HUES48 (cell line): Measurements from ENCODE around the gene CASP5.
"Not testable (repeated sequence)": the region's sequence is repeated elsewhere in the genome, so short reads cannot be mapped to it uniquely, and the experiment has no call there.

ENCODE experiments used
- H3K27ac ChIP-seq: one replicate; pipeline ENCODE4 v1.7.0; 2013; ENCODE audit warnings: low read depth, low read length, inconsistent platforms
- H3K27me3 ChIP-seq: 2 replicates; pipeline ENCODE4 v1.6.1; 2013; ENCODE audit warnings: mild to moderate bottlenecking, low read length; ENCODE audit not compliant: control insufficient read depth, insufficient read depth
- H3K36me3 ChIP-seq: 2 replicates; pipeline ENCODE4 v1.6.1; 2013; ENCODE audit warnings: low read length; ENCODE audit not compliant: control insufficient read depth, insufficient read depth
- H3K4me1 ChIP-seq: 2 replicates; pipeline ENCODE4 v1.6.1; 2013; ENCODE audit warnings: mild to moderate bottlenecking, low read length; ENCODE audit not compliant: control insufficient read depth, insufficient read depth
- H3K4me3 ChIP-seq: 2 replicates; pipeline ENCODE4 v1.5.1; 2013; ENCODE audit warnings: mild to moderate bottlenecking, low read depth, low read length
- H3K9ac ChIP-seq: 2 replicates; pipeline ENCODE4 v1.6.1; 2013; ENCODE audit warnings: mild to moderate bottlenecking, low read depth, low read length, moderate library complexity
- H3K9me3 ChIP-seq: 2 replicates; pipeline ENCODE4 v1.6.1; 2013; ENCODE audit warnings: low read length; ENCODE audit not compliant: control insufficient read depth, insufficient read depth

The CASP5 gene

GRCh38 chr11:105049481-105049880 is 26.5 kb upstream of the CASP5 start:
- H3K9me3 ChIP-seq = no peaks in the 10 kb centered on the region
- no peak overlapping the region for H3K27ac ChIP-seq
- H3K4me1 ChIP-seq = no peaks in the 10 kb centered on the region
- no peaks in the 10 kb centered on the region for H3K36me3 ChIP-seq
- no peak overlapping the region for H3K4me3 ChIP-seq
- no peak overlapping the region for H3K9ac ChIP-seq
- H3K27me3 ChIP-seq = no peaks in the 10 kb centered on the region

- Histone ChIP-seq H3K4me1 (no peaks in the 10 kb centered on the region), H3K27ac (no peak overlapping the region), H3K9me3 (no peaks in the 10 kb centered on the region), H3K27me3 (no peaks in the 10 kb centered on the region), H3K9ac (no peak overlapping the region), H3K4me3 (no peak overlapping the region), H3K36me3 (no peaks in the 10 kb centered on the region)
Observed at GRCh38 chr11:105046898-105047579, 24.1 kb upstream of the CASP5 start.

- H3K4me3 ChIP-seq = no peak overlapping the region
- no peaks in the 10 kb centered on the region for H3K4me1 ChIP-seq
- no peaks in the 10 kb centered on the region for H3K27me3 ChIP-seq
- H3K9ac ChIP-seq = no peak overlapping the region
- H3K36me3 ChIP-seq = no peaks in the 10 kb centered on the region
- no peaks in the 10 kb centered on the region for H3K9me3 ChIP-seq
- no peak overlapping the region for H3K27ac ChIP-seq
Observed at GRCh38 chr11:105045676-105046296, 22.8 kb upstream of the CASP5 start.

GRCh38 chr11:105044557-105045524 is 21.9 kb upstream of the CASP5 start, which contains the start of gene CARD16:
Gene CARD16, minus strand, starts transcription at chr11:105045335. Its CDS starts 38 bp downstream, at chr11:105045297.
- H3K9ac ChIP-seq, H3K27ac ChIP-seq, H3K4me3 ChIP-seq, H3K27me3 ChIP-seq, H3K36me3 ChIP-seq, H3K4me1 ChIP-seq, H3K9me3 ChIP-seq: not testable (repeated sequence)

GRCh38 chr11:105042178-105042577 is 19.2 kb upstream of the CASP5 start:
- no peaks in the 10 kb centered on the region for H3K27me3 ChIP-seq
- H3K9me3 ChIP-seq = no peaks in the 10 kb centered on the region
- H3K9ac ChIP-seq = no peak overlapping the region
- no peaks in the 10 kb centered on the region for H3K36me3 ChIP-seq
- H3K4me1 ChIP-seq = no peaks in the 10 kb centered on the region
- H3K4me3 ChIP-seq = no peak overlapping the region
- H3K27ac ChIP-seq = no peak overlapping the region

- H3K4me1 ChIP-seq = no peaks in the 10 kb centered on the region
- no peak overlapping the region for H3K27ac ChIP-seq
- no peaks in the 10 kb centered on the region for H3K36me3 ChIP-seq
- no peak overlapping the region for H3K9ac ChIP-seq
- no peaks in the 10 kb centered on the region for H3K27me3 ChIP-seq
- H3K4me3 ChIP-seq = no peak overlapping the region
- no peaks in the 10 kb centered on the region for H3K9me3 ChIP-seq
Observed at GRCh38 chr11:105040703-105041102, 17.7 kb upstream of the CASP5 start.

- no peaks in the 10 kb centered on the region for H3K4me1 ChIP-seq
- no peak within 1 kb of the TSS for H3K9ac ChIP-seq
- H3K27me3 ChIP-seq = no peaks in the 10 kb centered on the region
- no peaks in the 10 kb centered on the region for H3K36me3 ChIP-seq
- no peak within 1 kb of the TSS for H3K27ac ChIP-seq
- H3K4me3 ChIP-seq = no peak within 1 kb of the TSS
- no peaks in the 10 kb centered on the region for H3K9me3 ChIP-seq
Observed at GRCh38 chr11:105034813-105035620, 12.0 kb upstream of the CASP5 start, which contains the start of gene CASP1. Gene CASP1, minus strand, starts transcription at chr11:105035144. Its CDS starts 31 bp downstream, at chr11:105035113.

GRCh38 chr11:105034388-105034787 is 11.4 kb upstream of the CASP5 start:
- H3K9ac ChIP-seq, H3K9me3 ChIP-seq, H3K27me3 ChIP-seq, H3K4me3 ChIP-seq, H3K36me3 ChIP-seq, H3K27ac ChIP-seq, H3K4me1 ChIP-seq: not testable (repeated sequence)

- no peaks in the 10 kb centered on the region for H3K36me3 ChIP-seq
- H3K27ac ChIP-seq = no peak overlapping the region
- no peak overlapping the region for H3K4me3 ChIP-seq
- H3K9me3 ChIP-seq = no peaks in the 10 kb centered on the region
- H3K27me3 ChIP-seq = no peaks in the 10 kb centered on the region
- H3K4me1 ChIP-seq = no peaks in the 10 kb centered on the region
- no peak overlapping the region for H3K9ac ChIP-seq
Observed at GRCh38 chr11:105033781-105034180, 10.8 kb upstream of the CASP5 start.

- H3K27me3 ChIP-seq = no peaks in the 10 kb centered on the region
- H3K4me3 ChIP-seq = no peak overlapping the region
- no peaks in the 10 kb centered on the region for H3K36me3 ChIP-seq
- H3K9me3 ChIP-seq = no peaks in the 10 kb centered on the region
- H3K27ac ChIP-seq = no peak overlapping the region
- no peak overlapping the region for H3K9ac ChIP-seq
- no peaks in the 10 kb centered on the region for H3K4me1 ChIP-seq
Observed at GRCh38 chr11:105033343-105033742, 10.4 kb upstream of the CASP5 start.
